HCT116 (cell line): Measurements from ENCODE around the gene DUXB.

Source experiments
- CTCF ChIP-seq, 3 experiments: fragments of 200-600 bp in 1 of 3; sonication (generic) in 1 of 3; IDR thresholded peaks in 2 of 3; conservative IDR thresholded peaks in 1 of 3; 2 replicates each; pipeline ENCODE4 v1.5.1; 2012 to 2017; ENCODE audit warnings: low read depth in 2 of 3, low read length in 2 of 3, antibody characterized with exemption in 1 of 3, borderline replicate concordance in 1 of 3, control low read depth in 1 of 3, mild to moderate bottlenecking in 1 of 3, mixed read lengths in 1 of 3, mixed run types in 1 of 3, moderate library complexity in 1 of 3; ENCODE audit not compliant: insufficient read depth in 1 of 3
- EZH2 ChIP-seq: fragments of 200-600 bp; sonication (generic); IDR thresholded peaks from 2 replicates; pipeline ENCODE4 v1.6.1; 2017; ENCODE audit warnings: antibody characterized with exemption, mixed run types
- YY1 ChIP-seq: IDR thresholded peaks from 2 replicates; pipeline ENCODE4 v1.6.1; 2011; ENCODE audit warnings: low read length, low read depth, moderate library complexity, mild to moderate bottlenecking; ENCODE audit not compliant: insufficient replicate concordance; ENCODE audit errors: extremely low read depth

DNA sequence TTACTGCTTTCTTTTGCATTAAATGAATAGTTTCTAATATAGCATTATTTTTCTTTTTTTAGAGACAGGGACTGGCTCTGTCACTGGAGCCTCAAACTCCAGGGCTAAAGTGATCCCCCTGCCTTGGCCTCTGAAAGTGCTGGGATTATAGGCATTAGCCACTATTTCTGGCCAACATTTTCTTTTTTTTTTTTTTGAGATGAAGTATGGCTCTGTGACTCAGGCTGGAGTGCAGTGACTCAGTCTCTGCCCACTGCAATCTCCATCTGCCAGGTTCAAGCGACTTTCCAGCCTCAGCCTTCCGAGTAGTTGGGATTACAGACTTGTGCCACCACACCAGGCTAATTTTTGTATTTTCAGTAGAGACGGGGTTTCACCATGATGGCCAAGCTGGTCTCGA lies 2.0 kb upstream of the DUXB start:
- TF ChIP-seq EZH2 (no peak), CTCF (IDR thresholded peaks at IDR 0.05 in 2 of 3, conservative IDR thresholded peaks at IDR 0.05 in 1 of 3; ENCODE audit: borderline replicate concordance in 1 of 3, insufficient read depth in 1 of 3, low read depth in 2 of 3, low read length in 2 of 3) (no peak), YY1 (no peak)
